ENCODE measurements around the gene FGFR3.

- TF ChIP-seq CTCF (IDR thresholded peaks at IDR 0.05 in 8 of 11, conservative IDR thresholded peaks at IDR 0.05 in 3 of 11) (no peak), POLR2A (IDR thresholded peaks at IDR 0.05) (no peak), POLR2AphosphoS5 (IDR thresholded peaks at IDR 0.05) (no peak)
Measured at GRCh38 chr4:1807332-1807777, 14.3 kb downstream of the FGFR3 start.
